ENCODE data around the gene C17orf67.

The C17orf67 gene

DNA sequence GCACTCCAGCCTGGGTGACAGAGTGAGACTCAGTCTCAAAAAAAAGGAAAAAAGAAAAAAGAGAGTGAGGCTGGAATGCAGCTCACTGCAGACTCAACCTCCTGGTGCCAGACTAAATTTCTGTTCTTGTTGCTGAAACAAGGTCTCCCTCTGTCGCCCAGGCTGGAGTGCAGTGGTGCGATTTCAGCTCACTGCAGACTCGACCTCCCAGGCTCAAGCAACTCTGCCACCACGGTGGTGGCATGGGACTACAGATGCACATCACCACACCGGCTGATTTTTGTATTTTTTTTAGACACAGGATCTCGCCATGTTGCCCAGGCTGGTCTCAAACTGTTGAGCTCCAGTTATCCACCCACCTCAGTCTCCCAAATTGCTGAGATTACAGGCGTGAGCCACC lies 45.6 kb upstream of the C17orf67 start:
- TF ChIP-seq CEBPB (IDR thresholded peaks at IDR 0.05) (no peak), YY1 (IDR thresholded peaks at IDR 0.05; ENCODE audit: low read depth) (no peak), NFIC (IDR thresholded peaks at IDR 0.05) (no peak), FOXM1 (IDR thresholded peaks at IDR 0.05; ENCODE audit: borderline replicate concordance, low read depth) (no peak), ZBTB7A (IDR thresholded peaks at IDR 0.05; ENCODE audit: low read depth) (no peak), EGR1 (IDR thresholded peaks at IDR 0.05) (no peak), RAD21 (IDR thresholded peaks at IDR 0.05; ENCODE audit: low read depth) (no peak), TAF1 (IDR thresholded peaks at IDR 0.05; ENCODE audit: low read depth) (no peak), CREB1 (IDR thresholded peaks at IDR 0.05; ENCODE audit: low read depth) (no peak), EP300 (IDR thresholded peaks at IDR 0.05; ENCODE audit: borderline replicate concordance) (no peak), TEAD4 (IDR thresholded peaks at IDR 0.05) (no peak)
- TF ChIP-seq, protein P1, sequence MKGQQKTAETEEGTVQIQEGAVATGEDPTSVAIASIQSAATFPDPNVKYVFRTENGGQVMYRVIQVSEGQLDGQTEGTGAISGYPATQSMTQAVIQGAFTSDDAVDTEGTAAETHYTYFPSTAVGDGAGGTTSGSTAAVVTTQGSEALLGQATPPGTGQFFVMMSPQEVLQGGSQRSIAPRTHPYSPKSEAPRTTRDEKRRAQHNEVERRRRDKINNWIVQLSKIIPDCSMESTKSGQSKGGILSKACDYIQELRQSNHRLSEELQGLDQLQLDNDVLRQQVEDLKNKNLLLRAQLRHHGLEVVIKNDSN (IDR thresholded peaks at IDR 0.05): no peak
- TF ChIP-seq, protein P2, sequence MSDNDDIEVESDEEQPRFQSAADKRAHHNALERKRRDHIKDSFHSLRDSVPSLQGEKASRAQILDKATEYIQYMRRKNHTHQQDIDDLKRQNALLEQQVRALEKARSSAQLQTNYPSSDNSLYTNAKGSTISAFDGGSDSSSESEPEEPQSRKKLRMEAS (IDR thresholded peaks at IDR 0.05): no peak
- TF ChIP-seq, protein P3, sequence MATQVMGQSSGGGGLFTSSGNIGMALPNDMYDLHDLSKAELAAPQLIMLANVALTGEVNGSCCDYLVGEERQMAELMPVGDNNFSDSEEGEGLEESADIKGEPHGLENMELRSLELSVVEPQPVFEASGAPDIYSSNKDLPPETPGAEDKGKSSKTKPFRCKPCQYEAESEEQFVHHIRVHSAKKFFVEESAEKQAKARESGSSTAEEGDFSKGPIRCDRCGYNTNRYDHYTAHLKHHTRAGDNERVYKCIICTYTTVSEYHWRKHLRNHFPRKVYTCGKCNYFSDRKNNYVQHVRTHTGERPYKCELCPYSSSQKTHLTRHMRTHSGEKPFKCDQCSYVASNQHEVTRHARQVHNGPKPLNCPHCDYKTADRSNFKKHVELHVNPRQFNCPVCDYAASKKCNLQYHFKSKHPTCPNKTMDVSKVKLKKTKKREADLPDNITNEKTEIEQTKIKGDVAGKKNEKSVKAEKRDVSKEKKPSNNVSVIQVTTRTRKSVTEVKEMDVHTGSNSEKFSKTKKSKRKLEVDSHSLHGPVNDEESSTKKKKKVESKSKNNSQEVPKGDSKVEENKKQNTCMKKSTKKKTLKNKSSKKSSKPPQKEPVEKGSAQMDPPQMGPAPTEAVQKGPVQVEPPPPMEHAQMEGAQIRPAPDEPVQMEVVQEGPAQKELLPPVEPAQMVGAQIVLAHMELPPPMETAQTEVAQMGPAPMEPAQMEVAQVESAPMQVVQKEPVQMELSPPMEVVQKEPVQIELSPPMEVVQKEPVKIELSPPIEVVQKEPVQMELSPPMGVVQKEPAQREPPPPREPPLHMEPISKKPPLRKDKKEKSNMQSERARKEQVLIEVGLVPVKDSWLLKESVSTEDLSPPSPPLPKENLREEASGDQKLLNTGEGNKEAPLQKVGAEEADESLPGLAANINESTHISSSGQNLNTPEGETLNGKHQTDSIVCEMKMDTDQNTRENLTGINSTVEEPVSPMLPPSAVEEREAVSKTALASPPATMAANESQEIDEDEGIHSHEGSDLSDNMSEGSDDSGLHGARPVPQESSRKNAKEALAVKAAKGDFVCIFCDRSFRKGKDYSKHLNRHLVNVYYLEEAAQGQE (IDR thresholded peaks at IDR 0.05; ENCODE audit: low read depth): no peak

DNA sequence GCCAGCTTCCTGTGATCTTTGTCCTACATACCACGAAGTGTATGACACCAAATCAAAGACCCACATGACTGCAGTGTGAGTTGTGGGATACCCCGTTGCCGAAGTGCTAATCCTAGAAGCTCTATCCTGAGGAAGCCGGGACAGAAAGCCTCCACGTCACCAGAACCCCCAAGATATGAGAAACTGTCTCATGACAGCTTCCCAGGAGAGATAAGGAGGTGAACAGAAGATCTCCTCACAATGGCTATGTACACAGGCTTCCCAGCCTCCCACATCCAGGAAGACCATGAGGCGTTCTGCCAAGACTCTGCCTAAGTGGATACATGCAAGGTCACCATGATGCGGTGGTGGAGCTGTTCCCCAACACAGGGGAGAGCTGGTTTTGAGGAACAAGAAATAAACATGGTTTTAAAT lies 43.1 kb upstream of the C17orf67 start:
- TF ChIP-seq RAD21 (IDR thresholded peaks at IDR 0.05; ENCODE audit: low read depth) (no peak), CREB1 (IDR thresholded peaks at IDR 0.05; ENCODE audit: low read depth) (no peak), EP300 (IDR thresholded peaks at IDR 0.05; ENCODE audit: borderline replicate concordance) (no peak), ZBTB7A (IDR thresholded peaks at IDR 0.05; ENCODE audit: low read depth) (no peak), TAF1 (IDR thresholded peaks at IDR 0.05; ENCODE audit: low read depth) (no peak), NFIC (IDR thresholded peaks at IDR 0.05) (no peak), TCF12 (IDR thresholded peaks at IDR 0.05; ENCODE audit: low read depth) (no peak), FOXM1 (IDR thresholded peaks at IDR 0.05; ENCODE audit: borderline replicate concordance, low read depth) (no peak), CEBPB (IDR thresholded peaks at IDR 0.05) (no peak), TEAD4 (IDR thresholded peaks at IDR 0.05) (no peak)
- TF ChIP-seq, protein P3 (IDR thresholded peaks at IDR 0.05; ENCODE audit: low read depth): no peak
- TF ChIP-seq, protein P2 (IDR thresholded peaks at IDR 0.05): no peak
- TF ChIP-seq, protein P1 (IDR thresholded peaks at IDR 0.05): no peak

DNA sequence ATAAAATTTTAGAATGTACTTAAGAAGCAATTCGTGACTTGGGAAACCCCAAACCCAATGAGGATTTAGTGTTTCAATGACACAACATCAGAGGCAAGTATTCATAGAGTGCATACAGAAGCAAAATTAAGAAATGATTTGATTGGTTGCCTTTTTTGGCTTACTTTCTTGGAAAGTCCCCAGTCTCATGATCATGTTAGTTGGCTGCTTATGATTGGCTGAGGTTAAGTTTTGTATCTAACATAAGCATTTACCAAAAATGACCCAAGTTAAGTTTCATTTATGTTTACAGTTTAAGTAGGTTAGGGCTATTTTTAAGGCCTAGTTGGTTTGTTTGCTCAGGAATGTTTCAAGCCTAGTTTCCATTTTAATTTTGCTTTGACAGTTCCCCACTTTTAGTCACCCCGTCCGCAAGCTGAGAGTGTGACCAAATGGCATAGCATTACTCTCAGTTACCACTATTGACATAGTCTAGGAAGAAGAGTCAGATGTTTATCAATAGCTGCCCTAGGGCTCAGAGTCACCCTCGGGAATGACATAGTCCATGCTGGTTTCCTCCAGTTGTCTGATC lies 36.4 kb upstream of the C17orf67 start:
- TF ChIP-seq CREB1 (IDR thresholded peaks at IDR 0.05; ENCODE audit: low read depth): no peak
- TF ChIP-seq CEBPB (IDR thresholded peaks at IDR 0.05): no peak
- TF ChIP-seq ZBTB7A (IDR thresholded peaks at IDR 0.05; ENCODE audit: low read depth): no peak
- no peak for TF ChIP-seq YY1 (IDR thresholded peaks at IDR 0.05; ENCODE audit: low read depth)
- TF ChIP-seq, protein P3 (IDR thresholded peaks at IDR 0.05; ENCODE audit: low read depth): no peak
- no peak for TF ChIP-seq TEAD4 (IDR thresholded peaks at IDR 0.05)
- no peak for TF ChIP-seq FOXM1 (IDR thresholded peaks at IDR 0.05; ENCODE audit: borderline replicate concordance, low read depth)
- no peak for TF ChIP-seq EGR1 (IDR thresholded peaks at IDR 0.05)
- TF ChIP-seq, protein P2 (IDR thresholded peaks at IDR 0.05): no peak
- TF ChIP-seq RAD21 (IDR thresholded peaks at IDR 0.05; ENCODE audit: low read depth): no peak
- no peak for TF ChIP-seq NFIC (IDR thresholded peaks at IDR 0.05)

DNA sequence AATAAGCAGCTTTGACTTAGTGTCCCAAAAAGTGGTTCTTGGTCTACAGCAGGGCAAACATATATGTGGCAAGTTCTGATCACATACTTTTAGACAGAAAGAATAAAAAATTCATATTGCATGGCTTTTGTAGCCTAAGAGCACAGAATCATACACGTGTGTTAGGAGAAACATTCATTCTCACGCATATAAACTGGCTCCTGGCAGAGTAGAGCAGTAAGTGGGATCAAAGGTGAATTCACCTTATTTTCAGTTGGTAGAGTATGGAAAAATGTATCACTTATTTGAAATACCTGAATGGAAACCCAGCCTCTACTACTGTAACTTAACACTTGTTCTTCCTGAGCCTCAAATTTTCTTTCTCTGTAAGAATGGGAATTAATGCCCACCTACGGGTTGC lies 35.0 kb upstream of the C17orf67 start:
- TF ChIP-seq CEBPB (IDR thresholded peaks at IDR 0.05) (no peak), EP300 (IDR thresholded peaks at IDR 0.05; ENCODE audit: borderline replicate concordance) (no peak), TEAD4 (IDR thresholded peaks at IDR 0.05) (no peak), RAD21 (IDR thresholded peaks at IDR 0.05; ENCODE audit: low read depth) (no peak), CREB1 (IDR thresholded peaks at IDR 0.05; ENCODE audit: low read depth) (no peak)
- TF ChIP-seq, protein P3 (IDR thresholded peaks at IDR 0.05; ENCODE audit: low read depth): no peak
- TF ChIP-seq, protein P1 (IDR thresholded peaks at IDR 0.05): no peak
